ENCODE data around the gene ASCL2. TPM values are rescaled to one million over a fixed set of nuclear protein-coding genes. Genes with fewer than 3 reads are reported as not detected.

Gene ASCL2
- total RNA-seq, 1 experiment from 2014 or later: 0.35 TPM

- H4K20me1 ChIP-seq (ENCODE audit: control insufficient read depth, insufficient read depth, insufficient read length): no peaks in the 10 kb centered on the region
- no peak overlapping the region for H4K5ac ChIP-seq (ENCODE audit: insufficient read length, low read depth, low read length)
- H3K18ac ChIP-seq (ENCODE audit: insufficient read length, low read depth, low read length): no peak overlapping the region
- no peak for TF ChIP-seq CTCF (conservative IDR thresholded peaks at IDR 0.05)
- H3K56ac ChIP-seq (ENCODE audit: insufficient read length, low read depth, low read length): no peak overlapping the region
- H3K79me2 ChIP-seq (ENCODE audit: insufficient read depth, low read length): no peaks in the 10 kb centered on the region
- no peaks in the 10 kb centered on the region; the same call in 1 of the 2 replicates for H3K4me1 ChIP-seq (ENCODE audit: insufficient read depth, low read length)
- H2BK15ac ChIP-seq (ENCODE audit: low read depth, low read length): no peak overlapping the region
- no peak for DNase-seq
- no peak overlapping the region for H4K91ac ChIP-seq (ENCODE audit: insufficient read length, low read depth, low read length)
- H3K36me3 Mint-ChIP-seq (ENCODE audit: insufficient read depth in 1 of 3, low read depth in 3 of 3): no peaks in the 10 kb centered on the region
- no peak overlapping the region for H2BK20ac ChIP-seq (ENCODE audit: low read depth, low read length, poor library complexity, severe bottlenecking)
- peaks cover 0 to 7% of the 10 kb centered on the region in 2 experiments; a peak in 1 of 4 replicates for H3K4me1 Mint-ChIP-seq
- H3K9ac ChIP-seq (ENCODE audit: extremely low read depth, insufficient read length, low read length): no peak overlapping the region
- no peak overlapping the region for H3K23ac ChIP-seq (ENCODE audit: insufficient read length, low read depth, low read length)
- H2AK5ac ChIP-seq (ENCODE audit: insufficient read length, low read length): no peak overlapping the region
- H3K27ac ChIP-seq (ENCODE audit: insufficient read length, low read depth, low read length): no peak overlapping the region
- peaks cover 6% of the 10 kb centered on the region; the same call in 1 of the 2 replicates for H3K27me3 Mint-ChIP-seq (ENCODE audit: low read depth)
- no peak overlapping the region for H4K8ac ChIP-seq (replicated peaks; ENCODE audit: insufficient read length, low read depth, low read length)
- no peak overlapping the region for H2AFZ ChIP-seq (ENCODE audit: low read length)
- no peaks in the 10 kb centered on the region for H3K27me3 ChIP-seq (ENCODE audit: insufficient read depth, low read length)
- no peak overlapping the region for H2BK12ac ChIP-seq (ENCODE audit: insufficient read length, low read depth, low read length)
- no peak overlapping the region for H2BK5ac ChIP-seq (ENCODE audit: insufficient read length, low read length)
- no peak overlapping the region for H3K27ac Mint-ChIP-seq
- H3T11ph ChIP-seq (ENCODE audit: low read length): no peak overlapping the region
- no CpG with 5 or more reads among the region's 7 CpGs for WGBS (ENCODE audit: extremely low coverage, insufficient read length, low lambda C conversion rate)
- no peak overlapping the region for H3K4ac ChIP-seq (ENCODE audit: low read depth, low read length)
- H3K9me3 Mint-ChIP-seq: no peaks in the 10 kb centered on the region; a peak in 1 of 5 replicates
- no peaks in the 10 kb centered on the region for H3K9me3 ChIP-seq (ENCODE audit: control insufficient read depth, low read depth, low read length)
- no peak overlapping the region for H2BK120ac ChIP-seq (ENCODE audit: low read depth, low read length, poor library complexity, severe bottlenecking)
- no peak overlapping the region; the same call in 1 of the 2 replicates for H3K14ac ChIP-seq (ENCODE audit: insufficient read depth, low read length)
- H3K79me1 ChIP-seq (ENCODE audit: insufficient read depth, low read depth, low read length, poor library complexity, severe bottlenecking): no peaks in the 10 kb centered on the region
- no peak overlapping the region for H3K4me2 ChIP-seq (ENCODE audit: insufficient read depth, insufficient read length, low read length)
- H3K4me3 Mint-ChIP-seq: no peak overlapping the region
- no peaks in the 10 kb centered on the region for H3K23me2 ChIP-seq (ENCODE audit: insufficient read length, low read depth, low read length, poor library complexity, severe bottlenecking)
These were observed 38.3 kb upstream of the ASCL2 start for GRCh38 chr11:2308713-2309112.

Data from H9 (cell line).